ENCODE measurements around the gene HDGFL3.

GRCh38 chr15:83203543-83203942 is 4.1 kb downstream of the HDGFL3 start:
- no peak for TF ChIP-seq POLR2AphosphoS5 (IDR thresholded peaks at IDR 0.05; ENCODE audit: borderline replicate concordance, low read depth, low read length)
- TF ChIP-seq EZH2 (IDR thresholded peaks at IDR 0.05), result no peak
